Measurements from ENCODE around the gene STK24. TPM values are rescaled to one million over a fixed set of nuclear protein-coding genes. Genes with fewer than 3 reads are reported as not detected.
A peak's percentile ranks its signal among the peaks of the same experiment; 100 is the strongest.

STK24 gene
- total RNA-seq, 2 donors from 2014 or later: 212 to 231 TPM

GRCh38 chr13:98524391-98524790 lies 52.5 kb downstream of the STK24 start:
- H3K4me1 Mint-ChIP-seq: peaks cover 78% of the 10 kb centered on the region
- ATAC-seq (replicated peaks): peak; percentile 28
- no peaks in the 10 kb centered on the region for H3K27me3 Mint-ChIP-seq
- H3K36me3 Mint-ChIP-seq (ENCODE audit: low read depth): peaks cover 68% of the 10 kb centered on the region
- peak overlapping the region; percentile 91 for H3K27ac Mint-ChIP-seq
- peak overlapping the region; percentile 90 for H3K4me3 Mint-ChIP-seq
- H3K9me3 Mint-ChIP-seq: no peaks in the 10 kb centered on the region

- H3K4me3 Mint-ChIP-seq: peak overlapping the region; percentile 90
- H3K36me3 Mint-ChIP-seq (ENCODE audit: low read depth): peaks cover 68% of the 10 kb centered on the region
- peak; percentile 79 for ATAC-seq (replicated peaks)
- no peaks in the 10 kb centered on the region for H3K27me3 Mint-ChIP-seq
- no peaks in the 10 kb centered on the region for H3K9me3 Mint-ChIP-seq
- H3K4me1 Mint-ChIP-seq: peaks cover 75% of the 10 kb centered on the region
- H3K27ac Mint-ChIP-seq: peak overlapping the region; percentile 91
Measured at GRCh38 chr13:98523455-98524102, 53.3 kb downstream of the STK24 start.

GRCh38 chr13:98522371-98522770 lies 54.5 kb downstream of the STK24 start:
- Mint-ChIP-seq H3K27ac (peak overlapping the region; percentile 91), H3K36me3 (ENCODE audit: low read depth) (peaks cover 72% of the 10 kb centered on the region), H3K4me3 (peak overlapping the region; percentile 90), H3K9me3 (no peaks in the 10 kb centered on the region), H3K4me1 (peaks cover 80% of the 10 kb centered on the region), H3K27me3 (no peaks in the 10 kb centered on the region)
- ATAC-seq (replicated peaks): no peak

GRCh38 chr13:98521461-98522247 lies 55.3 kb downstream of the STK24 start:
- Mint-ChIP-seq H3K27me3 (no peaks in the 10 kb centered on the region), H3K4me3 (peak overlapping the region; percentile 90), H3K4me1 (peaks cover 75% of the 10 kb centered on the region), H3K27ac (peak overlapping the region; percentile 91), H3K36me3 (ENCODE audit: low read depth) (peaks cover 72% of the 10 kb centered on the region), H3K9me3 (no peaks in the 10 kb centered on the region)
- no peak for ATAC-seq (replicated peaks)

- ATAC-seq (replicated peaks): no peak
- Mint-ChIP-seq H3K36me3 (ENCODE audit: low read depth) (peaks cover 72% of the 10 kb centered on the region), H3K27me3 (no peaks in the 10 kb centered on the region), H3K4me1 (peaks cover 76% of the 10 kb centered on the region), H3K27ac (peak overlapping the region; percentile 91), H3K4me3 (peak overlapping the region; percentile 90), H3K9me3 (no peaks in the 10 kb centered on the region)
Measured at GRCh38 chr13:98520674-98521449, 56.0 kb downstream of the STK24 start.

- ATAC-seq (replicated peaks): no peak
- Mint-ChIP-seq H3K27me3 (no peaks in the 10 kb centered on the region), H3K4me1 (peaks cover 81% of the 10 kb centered on the region), H3K36me3 (ENCODE audit: low read depth) (peaks cover 77% of the 10 kb centered on the region), H3K27ac (peak overlapping the region; percentile 91), H3K9me3 (no peaks in the 10 kb centered on the region), H3K4me3 (peak overlapping the region; percentile 90)
Measured at GRCh38 chr13:98519976-98520375, 56.9 kb downstream of the STK24 start.

GRCh38 chr13:98517576-98518310 lies 59.2 kb downstream of the STK24 start:
- Mint-ChIP-seq H3K4me1 (peaks cover 81% of the 10 kb centered on the region), H3K9me3 (no peaks in the 10 kb centered on the region), H3K36me3 (ENCODE audit: low read depth) (peaks cover 81% of the 10 kb centered on the region), H3K27ac (peak overlapping the region; percentile 98), H3K27me3 (no peaks in the 10 kb centered on the region), H3K4me3 (peak overlapping the region; percentile 90)
- peak; percentile 55 for ATAC-seq (replicated peaks)

GRCh38 chr13:98515818-98516465 lies 61.0 kb downstream of the STK24 start:
- H3K27me3 Mint-ChIP-seq: no peaks in the 10 kb centered on the region
- ATAC-seq (replicated peaks): peak; percentile 45
- H3K4me3 Mint-ChIP-seq: peak overlapping the region; percentile 90
- H3K4me1 Mint-ChIP-seq: peaks cover 78% of the 10 kb centered on the region
- H3K9me3 Mint-ChIP-seq: no peaks in the 10 kb centered on the region
- peaks cover 92% of the 10 kb centered on the region for H3K36me3 Mint-ChIP-seq (ENCODE audit: low read depth)
- H3K27ac Mint-ChIP-seq: peak overlapping the region; percentile 98

- no peaks in the 10 kb centered on the region for H3K9me3 Mint-ChIP-seq
- peak overlapping the region; percentile 90 for H3K4me3 Mint-ChIP-seq
- H3K36me3 Mint-ChIP-seq (ENCODE audit: low read depth): peaks cover 100% of the 10 kb centered on the region
- H3K27me3 Mint-ChIP-seq: no peaks in the 10 kb centered on the region
- ATAC-seq (replicated peaks): peak; percentile 30
- peaks cover 82% of the 10 kb centered on the region for H3K4me1 Mint-ChIP-seq
- peak overlapping the region; percentile 98 for H3K27ac Mint-ChIP-seq
Measured at GRCh38 chr13:98514288-98514687, 62.6 kb downstream of the STK24 start.

GRCh38 chr13:98513837-98514236 lies 63.1 kb downstream of the STK24 start:
- no peak for ATAC-seq (replicated peaks)
- H3K36me3 Mint-ChIP-seq (ENCODE audit: low read depth): peaks cover 100% of the 10 kb centered on the region
- H3K27me3 Mint-ChIP-seq: no peaks in the 10 kb centered on the region
- peak overlapping the region; percentile 90 for H3K4me3 Mint-ChIP-seq
- no peaks in the 10 kb centered on the region for H3K9me3 Mint-ChIP-seq
- peaks cover 82% of the 10 kb centered on the region for H3K4me1 Mint-ChIP-seq
- peak overlapping the region; percentile 98 for H3K27ac Mint-ChIP-seq

- no peak for ATAC-seq (replicated peaks)
- Mint-ChIP-seq H3K27me3 (no peaks in the 10 kb centered on the region), H3K4me3 (peak overlapping the region; percentile 90), H3K9me3 (no peaks in the 10 kb centered on the region), H3K4me1 (peaks cover 81% of the 10 kb centered on the region), H3K27ac (peak overlapping the region; percentile 98), H3K36me3 (ENCODE audit: low read depth) (peaks cover 99% of the 10 kb centered on the region)
Measured at GRCh38 chr13:98512774-98513665, 63.9 kb downstream of the STK24 start.

- H3K36me3 Mint-ChIP-seq (ENCODE audit: low read depth): peaks cover 99% of the 10 kb centered on the region
- H3K27ac Mint-ChIP-seq: peak overlapping the region; percentile 98
- peak; percentile 60 for ATAC-seq (replicated peaks)
- peaks cover 78% of the 10 kb centered on the region for H3K4me1 Mint-ChIP-seq
- H3K4me3 Mint-ChIP-seq: peak overlapping the region; percentile 90
- no peaks in the 10 kb centered on the region for H3K27me3 Mint-ChIP-seq
- H3K9me3 Mint-ChIP-seq: no peaks in the 10 kb centered on the region
Measured at GRCh38 chr13:98511435-98511834, 65.5 kb downstream of the STK24 start.

GRCh38 chr13:98510156-98510509 lies 66.8 kb downstream of the STK24 start:
- Mint-ChIP-seq H3K27ac (peak overlapping the region; percentile 98), H3K9me3 (no peaks in the 10 kb centered on the region), H3K36me3 (ENCODE audit: low read depth) (peaks cover 99% of the 10 kb centered on the region), H3K4me3 (peak overlapping the region; percentile 90), H3K4me1 (peaks cover 78% of the 10 kb centered on the region), H3K27me3 (no peaks in the 10 kb centered on the region)
- ATAC-seq (replicated peaks): no peak

Data from activated T-helper 17 cell treated with anti-CD3 and anti-CD28 coated beads, Interleukin-2, amount 50 U/mL, for 72 hours (primary cell).